Smooth muscle cell of the umbilical artery (primary cell): ENCODE results near the gene CHGA. TPM values are rescaled to one million over a fixed set of nuclear protein-coding genes. Genes with fewer than 3 reads are reported as not detected.

Experiments
- total RNA-seq: library from RNA; depleted of rRNA; stranded (reverse); fragments of >200 nt; gene quantifications from 2 replicates; pipeline ENCODE4 v1.2.3, GENCODE V29; 2014

The CHGA gene
- not detected in 2 replicates for total RNA-seq

DNA sequence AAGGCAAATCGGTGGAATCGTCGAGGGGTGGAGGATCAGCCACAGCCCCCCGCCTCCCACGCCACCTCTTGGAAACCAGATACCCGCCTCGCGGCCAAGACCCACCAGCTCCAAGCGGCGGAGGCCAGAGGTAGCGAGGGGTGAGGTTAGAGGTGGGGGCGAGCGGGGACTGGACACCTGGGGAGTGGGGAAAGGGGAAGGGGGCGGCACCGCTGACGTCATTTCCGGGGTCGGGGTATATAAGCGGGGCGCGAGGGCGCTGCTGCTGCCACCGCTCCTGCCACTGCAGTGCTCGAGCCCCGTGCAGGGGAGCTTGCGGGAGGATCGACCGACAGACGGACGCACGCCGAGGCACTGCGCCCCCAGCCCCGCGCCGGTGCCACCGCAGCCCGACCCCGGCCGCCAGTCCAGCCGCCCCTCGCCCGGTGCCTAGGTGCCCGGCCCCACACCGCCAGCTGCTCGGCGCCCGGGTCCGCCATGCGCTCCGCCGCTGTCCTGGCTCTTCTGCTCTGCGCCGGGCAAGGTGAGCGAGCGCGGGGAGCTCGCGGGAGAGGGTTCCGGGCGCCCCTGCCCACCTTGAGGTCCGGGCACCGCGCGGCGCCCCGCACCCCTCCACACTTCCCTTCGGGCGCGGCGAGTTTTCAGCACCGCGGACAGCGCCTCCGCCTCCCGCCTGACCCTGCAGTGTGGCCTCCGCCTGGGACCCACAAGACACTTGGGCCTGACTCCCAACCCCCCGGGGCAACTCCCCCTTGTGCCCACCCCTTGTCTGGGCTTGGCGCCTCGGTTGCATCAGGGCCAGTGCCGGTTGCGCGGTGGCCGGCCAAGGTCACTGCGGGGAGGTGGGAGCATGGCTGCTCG, at the start of gene CHGA:
Gene CHGA (plus strand): TSS at position 268 of the 861 bp plus-strand sequence. CDS start 210 bp downstream, at position 478.

Other genes starting within 250 kb of the CHGA start
- gene LGMN, start 174.5 kb upstream of the CHGA start, total RNA-seq: 113 and 213 TPM in 2 replicates
- 65.3 and 72.7 TPM in 2 replicates for gene GOLGA5, start 128.8 kb upstream of the CHGA start, total RNA-seq
- gene ITPK1, start 192.8 kb downstream of the CHGA start, total RNA-seq: 9.8 and 37.6 TPM in 2 replicates